ENCODE data around the gene PLXDC2.

Gene PLXDC2

GRCh38 chr10:20117471-20117870 lies 301.2 kb downstream of the PLXDC2 start:
- TF ChIP-seq CTCF (IDR thresholded peaks at IDR 0.05; ENCODE audit: borderline replicate concordance, insufficient read depth, low read depth, low read length), result no peak
- no peak overlapping the region for H3K4me3 ChIP-seq (ENCODE audit: low read depth, low read length)

GRCh38 chr10:20118119-20118518 lies 301.9 kb downstream of the PLXDC2 start:
- H3K4me3 ChIP-seq (ENCODE audit: low read depth, low read length), result no peak overlapping the region
- TF ChIP-seq CTCF (IDR thresholded peaks at IDR 0.05; ENCODE audit: borderline replicate concordance, insufficient read depth, low read depth, low read length), result no peak

- H3K4me3 ChIP-seq (ENCODE audit: low read depth, low read length), result no peak overlapping the region
- no peak for TF ChIP-seq CTCF (IDR thresholded peaks at IDR 0.05; ENCODE audit: borderline replicate concordance, insufficient read depth, low read depth, low read length)
Observed at GRCh38 chr10:20128811-20129210, 312.6 kb downstream of the PLXDC2 start.

GRCh38 chr10:20132816-20133215 lies 316.6 kb downstream of the PLXDC2 start:
- H3K4me3 ChIP-seq (ENCODE audit: low read depth, low read length), result no peak overlapping the region

GRCh38 chr10:20133669-20134189 lies 317.5 kb downstream of the PLXDC2 start:
- TF ChIP-seq CTCF (IDR thresholded peaks at IDR 0.05; ENCODE audit: borderline replicate concordance, insufficient read depth, low read depth, low read length), result no peak
- no peak overlapping the region for H3K4me3 ChIP-seq (ENCODE audit: low read depth, low read length)

More at GRCh38 chr10:20132816-20133215, 316.6 kb downstream of the PLXDC2 start:
- TF ChIP-seq CTCF (IDR thresholded peaks at IDR 0.05; ENCODE audit: borderline replicate concordance, insufficient read depth, low read depth, low read length), result no peak

GRCh38 chr10:20142311-20142710 lies 326.1 kb downstream of the PLXDC2 start:
- TF ChIP-seq CTCF (IDR thresholded peaks at IDR 0.05; ENCODE audit: borderline replicate concordance, insufficient read depth, low read depth, low read length), result no peak
- H3K4me3 ChIP-seq (ENCODE audit: low read depth, low read length), result no peak overlapping the region

- no peak for TF ChIP-seq CTCF (IDR thresholded peaks at IDR 0.05; ENCODE audit: borderline replicate concordance, insufficient read depth, low read depth, low read length)
- no peak overlapping the region for H3K4me3 ChIP-seq (ENCODE audit: low read depth, low read length)
Observed at GRCh38 chr10:20144268-20144667, 328.0 kb downstream of the PLXDC2 start.

Data from GM12875 (cell line).